NOMO-1 (cell line): ENCODE results near the gene R3HDML.

Experiments used
- DNase-seq, 2 experiments: peaks; one replicate each; lab custom pipeline; 2025; ENCODE audit not compliant: unreplicated experiment in 2 of 2; lab: John Stamatoyannopoulos, UW

The R3HDML gene

DNA sequence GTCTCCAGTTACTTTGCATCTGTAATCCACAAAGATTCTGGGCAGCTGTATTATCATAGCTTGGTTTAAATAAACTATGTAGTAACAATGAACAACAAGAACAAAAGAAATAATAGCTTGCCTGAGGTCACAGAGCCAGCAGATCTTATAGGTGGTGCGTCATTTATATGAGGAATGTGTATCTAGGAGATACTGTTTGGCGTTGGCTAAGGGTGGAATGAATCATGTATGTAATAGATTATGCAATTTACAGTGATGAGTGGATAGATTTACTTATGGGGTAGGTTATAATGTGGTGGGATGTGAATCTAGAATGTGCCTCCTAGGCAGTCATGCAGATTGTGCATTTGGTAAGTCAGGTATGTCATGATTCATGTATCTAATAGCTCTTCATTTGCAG is 61.5 kb downstream of the R3HDML start:
- DNase-seq = no peak

DNA sequence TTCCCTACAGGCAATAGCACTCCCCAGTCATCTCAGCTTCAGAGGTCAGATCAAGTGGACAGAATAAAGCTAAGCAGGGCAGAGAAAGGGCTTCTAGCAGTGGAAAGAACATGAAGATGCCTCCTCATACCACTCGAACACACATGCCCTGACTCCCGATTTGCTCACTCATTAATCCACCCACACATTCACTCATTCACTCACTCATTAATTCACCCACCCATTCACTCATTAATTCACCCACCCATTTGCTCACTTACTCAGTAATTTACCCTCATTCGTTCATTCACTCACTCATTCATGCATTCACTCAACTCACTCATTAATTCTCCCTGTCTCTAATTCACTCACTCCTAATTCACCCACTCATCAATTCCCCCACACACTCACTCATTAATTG is 62.6 kb downstream of the R3HDML start:
- DNase-seq = no peak

DNA sequence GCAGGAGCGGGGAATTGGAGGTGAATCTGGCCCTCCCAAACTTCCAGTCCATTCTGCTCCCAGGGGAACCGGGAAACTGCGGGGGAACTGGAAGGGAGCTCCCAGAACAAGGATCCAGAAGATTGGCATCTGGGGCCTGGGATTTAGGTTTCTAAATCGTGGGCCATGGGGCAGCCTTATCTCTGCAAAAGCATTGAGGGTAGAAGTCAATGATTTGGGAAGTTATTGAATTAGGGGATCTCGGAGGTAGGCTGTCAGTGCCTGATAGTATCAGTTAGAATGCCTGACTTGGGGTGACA is 63.8 kb downstream of the R3HDML start:
- no peak for DNase-seq
